Vagina (tissue), 2 donors: Measurements from ENCODE around the gene SHTN1.

ENCODE experiments used
- POLR2A ChIP-seq, 2 donors: fragments of 450-650 bp; IDR thresholded peaks; one replicate each; pipeline ENCODE4 v1.6.1; 2017; ENCODE audit warnings: antibody characterized with exemption in 2 of 2, mild to moderate bottlenecking in 2 of 2, moderate library complexity in 2 of 2
- TF ChIP-seq, protein P1 (sequence below), 3 experiments: fragments of 450-650 bp in 2 of 3; fragments of 200-600 bp in 1 of 3; sonication (generic) in 1 of 3; IDR thresholded peaks; one replicate each; pipeline ENCODE4 v1.5.1; 2017 to 2019; ENCODE audit warnings: antibody characterized with exemption in 3 of 3, mild to moderate bottlenecking in 2 of 3, moderate library complexity in 2 of 3

DNA sequence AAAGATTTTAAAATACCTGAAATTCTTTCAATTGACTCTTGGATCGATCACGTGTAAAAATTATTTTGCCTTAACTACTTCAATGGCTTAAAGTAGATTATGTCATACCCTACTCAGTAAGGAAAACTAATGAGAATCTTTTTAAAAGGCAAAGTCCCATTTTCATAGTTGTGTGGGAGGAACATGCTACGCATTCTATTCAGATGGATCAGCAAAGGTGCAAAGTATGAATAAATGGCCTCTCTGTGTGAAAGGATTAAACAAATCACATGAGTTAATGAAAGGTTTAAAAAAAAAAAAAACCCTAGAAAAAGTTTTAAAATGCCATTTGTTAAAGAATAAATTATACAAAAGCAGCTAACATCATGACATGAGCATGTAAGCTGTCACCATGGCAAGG lies 78.6 kb downstream of the SHTN1 start:
- TF ChIP-seq, protein P1, sequence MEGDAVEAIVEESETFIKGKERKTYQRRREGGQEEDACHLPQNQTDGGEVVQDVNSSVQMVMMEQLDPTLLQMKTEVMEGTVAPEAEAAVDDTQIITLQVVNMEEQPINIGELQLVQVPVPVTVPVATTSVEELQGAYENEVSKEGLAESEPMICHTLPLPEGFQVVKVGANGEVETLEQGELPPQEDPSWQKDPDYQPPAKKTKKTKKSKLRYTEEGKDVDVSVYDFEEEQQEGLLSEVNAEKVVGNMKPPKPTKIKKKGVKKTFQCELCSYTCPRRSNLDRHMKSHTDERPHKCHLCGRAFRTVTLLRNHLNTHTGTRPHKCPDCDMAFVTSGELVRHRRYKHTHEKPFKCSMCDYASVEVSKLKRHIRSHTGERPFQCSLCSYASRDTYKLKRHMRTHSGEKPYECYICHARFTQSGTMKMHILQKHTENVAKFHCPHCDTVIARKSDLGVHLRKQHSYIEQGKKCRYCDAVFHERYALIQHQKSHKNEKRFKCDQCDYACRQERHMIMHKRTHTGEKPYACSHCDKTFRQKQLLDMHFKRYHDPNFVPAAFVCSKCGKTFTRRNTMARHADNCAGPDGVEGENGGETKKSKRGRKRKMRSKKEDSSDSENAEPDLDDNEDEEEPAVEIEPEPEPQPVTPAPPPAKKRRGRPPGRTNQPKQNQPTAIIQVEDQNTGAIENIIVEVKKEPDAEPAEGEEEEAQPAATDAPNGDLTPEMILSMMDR (IDR thresholded peaks at IDR 0.05): no peak
- no peak for TF ChIP-seq POLR2A (IDR thresholded peaks at IDR 0.05)
